MCF 10A (cell line): ENCODE data around the gene ARL3. TPM values are rescaled to one million over a fixed set of nuclear protein-coding genes. Genes with fewer than 3 reads are reported as not detected.

Experiments used
- BruUV-seq: library from RNA; stranded (reverse); fragments of 400-500 nt; replicated peaks from 2 replicates; lab custom pipeline; 2021; lab: Mats Ljungman, UMichigan
- CTCF ChIA-PET: fragments of 300-600 bp; sonication (Branson Sonifier 250); formaldehyde crosslinking; extraction: SDS; loops from one replicate; lab custom pipeline; 2021; ENCODE audit warnings: antibody characterized with exemption, inconsistent platforms; lab: Yijun Ruan, JAX
- POLR2A ChIA-PET: fragments of 300-600, 350-650 bp; sonication (Branson Sonifier 250); formaldehyde crosslinking; extraction: SDS; loops from one replicate; lab custom pipeline; 2020; ENCODE audit warnings: antibody characterized with exemption, inconsistent platforms; lab: Yijun Ruan, JAX
- DNase-seq: peaks from one replicate; pipeline ENCODE4 v3.0.0-alpha.2; 2018; ENCODE audit not compliant: unreplicated experiment
- H3K27ac Mint-ChIP-seq: one replicate; pipeline ENCODE4 v1.8.0; 2022; ENCODE audit warnings: mild to moderate bottlenecking, low read depth, mixed read lengths; ENCODE audit not compliant: unreplicated experiment
- H3K27me3 Mint-ChIP-seq: one replicate; pipeline ENCODE4 v1.8.0; 2022; ENCODE audit warnings: mixed read lengths; ENCODE audit not compliant: insufficient read depth, unreplicated experiment
- H3K36me3 Mint-ChIP-seq: one replicate; pipeline ENCODE4 v1.8.0; 2022; ENCODE audit warnings: mild to moderate bottlenecking, moderate library complexity, mixed read lengths; ENCODE audit not compliant: insufficient read depth, unreplicated experiment
- H3K4me1 Mint-ChIP-seq: one replicate; pipeline ENCODE4 v1.8.0; 2022; ENCODE audit warnings: mixed read lengths; ENCODE audit not compliant: insufficient read depth, unreplicated experiment
- H3K4me3 Mint-ChIP-seq: one replicate; pipeline ENCODE4 v1.8.0; 2022; ENCODE audit warnings: mild to moderate bottlenecking, moderate library complexity, mixed read lengths; ENCODE audit not compliant: unreplicated experiment
- H3K9me3 Mint-ChIP-seq: one replicate; pipeline ENCODE4 v1.8.0; 2022; ENCODE audit warnings: mixed read lengths; ENCODE audit not compliant: unreplicated experiment
- CTCF ChIP-seq: fragments of 200-600 bp; IDR thresholded peaks from one replicate; pipeline ENCODE4 v1.8.0; 2022; ENCODE audit warnings: antibody characterized with exemption, mild to moderate bottlenecking; ENCODE audit not compliant: unreplicated experiment
- intact Hi-C: fragments of 100-400 bp; cut with micrococcal nuclease; formaldehyde crosslinking; loops from 2 replicates; pipeline ENCODE4 v1.14.1; 2022
- total RNA-seq: library from RNA; stranded (reverse); gene quantifications from 2 replicates; pipeline ENCODE4 v1.2.3, GENCODE V29; 2022

ARL3 gene
- total RNA-seq, 1 experiment from 2014 or later: 6.8 TPM

GRCh38 chr10:102702742-102703141 lies 11.5 kb downstream of the ARL3 start:
- intact Hi-C loops: no loop called here
- H3K27ac Mint-ChIP-seq: no peak overlapping the region
- DNase-seq: no peak
- TF ChIP-seq CTCF: no peak
- H3K4me1 Mint-ChIP-seq: no peaks in the 10 kb centered on the region
- CTCF ChIA-PET: interaction anchor here (0.6 to 1.1 kb wide), 4 partner anchors 11 to 341 kb away, joined by 3 to 6 read pairs (median 4); no protein-coding TSS in a partner anchor
- H3K9me3 Mint-ChIP-seq: no peaks in the 10 kb centered on the region
- no peaks in the 10 kb centered on the region for H3K27me3 Mint-ChIP-seq
- no TSS peak for BruUV-seq
- H3K4me3 Mint-ChIP-seq: no peak overlapping the region
- POLR2A ChIA-PET: no interaction called here
- H3K36me3 Mint-ChIP-seq: peaks cover 12% of the 10 kb centered on the region

GRCh38 chr10:102701796-102702195 lies 12.4 kb downstream of the ARL3 start:
- no peaks in the 10 kb centered on the region for H3K27me3 Mint-ChIP-seq
- CTCF ChIA-PET: interaction anchor here (0.7 kb wide), 1 partner anchor 24 kb away, joined by 6 read pairs; no protein-coding TSS in a partner anchor
- TF ChIP-seq CTCF: no peak
- no TSS peak for BruUV-seq
- DNase-seq: no peak
- intact Hi-C loops: no loop called here
- no peaks in the 10 kb centered on the region for H3K9me3 Mint-ChIP-seq
- peaks cover under 1% of the 10 kb centered on the region for H3K4me1 Mint-ChIP-seq
- no peak overlapping the region for H3K27ac Mint-ChIP-seq
- POLR2A ChIA-PET: interaction anchor here (0.6 to 1.1 kb wide), 4 partner anchors 11 to 55 kb away, joined by 3 to 7 read pairs (median 4); no protein-coding TSS in a partner anchor
- H3K4me3 Mint-ChIP-seq: no peak overlapping the region
- H3K36me3 Mint-ChIP-seq: peaks cover 13% of the 10 kb centered on the region

GRCh38 chr10:102701272-102701671 lies 12.9 kb downstream of the ARL3 start:
- ChIA-PET CTCF (no interaction called here), POLR2A (interaction anchor here (0.6 to 1.1 kb wide), 4 partner anchors 11 to 55 kb away, joined by 3 to 7 read pairs (median 4); no protein-coding TSS in a partner anchor)
- H3K27ac Mint-ChIP-seq: no peak overlapping the region
- BruUV-seq: no TSS peak
- no peaks in the 10 kb centered on the region for H3K9me3 Mint-ChIP-seq
- H3K4me3 Mint-ChIP-seq: no peak overlapping the region
- H3K4me1 Mint-ChIP-seq: peaks cover 5% of the 10 kb centered on the region
- H3K27me3 Mint-ChIP-seq: no peaks in the 10 kb centered on the region
- no peak for TF ChIP-seq CTCF
- intact Hi-C loops: no loop called here
- H3K36me3 Mint-ChIP-seq: peaks cover 19% of the 10 kb centered on the region
- no peak for DNase-seq

GRCh38 chr10:102698894-102699293 lies 15.3 kb downstream of the ARL3 start:
- peaks cover 26% of the 10 kb centered on the region for H3K36me3 Mint-ChIP-seq
- intact Hi-C loops: no loop called here
- no peak overlapping the region for H3K4me3 Mint-ChIP-seq
- no peak for TF ChIP-seq CTCF
- no TSS peak for BruUV-seq
- peaks cover 6% of the 10 kb centered on the region for H3K4me1 Mint-ChIP-seq
- ChIA-PET CTCF (interaction anchor here (0.7 to 2.0 kb wide), 2 partner anchors 14 to 52 kb away, joined by 3 to 11 read pairs; no protein-coding TSS in a partner anchor), POLR2A (interaction anchor here (1.4 kb wide), 1 partner anchor 16 kb away, joined by 3 read pairs; no protein-coding TSS in a partner anchor)
- no peak for DNase-seq
- no peaks in the 10 kb centered on the region for H3K9me3 Mint-ChIP-seq
- H3K27ac Mint-ChIP-seq: no peak overlapping the region
- no peaks in the 10 kb centered on the region for H3K27me3 Mint-ChIP-seq
